Loucy (cell line): ENCODE data around the gene ACACB.

Experiments
- H2AFZ ChIP-seq: fragments of 200-600 bp; sonication (generic); 2 replicates; pipeline ENCODE4 v1.6.0; 2016; ENCODE audit warnings: antibody characterized with exemption, mild to moderate bottlenecking, low read length, moderate library complexity
- H3F3A ChIP-seq: fragments of 200-600 bp; 2 replicates; pipeline ENCODE4 v1.6.0; 2016; ENCODE audit warnings: antibody characterized with exemption, low read depth, mild to moderate bottlenecking
- H3K27me3 ChIP-seq: fragments of 200-600 bp; sonication (generic); 2 replicates; pipeline ENCODE4 v1.6.1; 2014; ENCODE audit warnings: low read length, mild to moderate bottlenecking; ENCODE audit not compliant: insufficient read depth, poor library complexity, severe bottlenecking
- H3K36me3 ChIP-seq: fragments of 200-600 bp; sonication (generic); 2 replicates; pipeline ENCODE4 v1.6.1; 2016; ENCODE audit warnings: low read length; ENCODE audit not compliant: insufficient read depth
- H3K4me1 ChIP-seq: fragments of 200-600 bp; sonication (generic); 2 replicates; pipeline ENCODE4 v1.5.1; 2014; ENCODE audit warnings: low read length, mild to moderate bottlenecking; ENCODE audit not compliant: insufficient read depth, poor library complexity, severe bottlenecking
- H3K4me2 ChIP-seq: fragments of 200-600 bp; sonication (generic); 2 replicates; pipeline ENCODE4 v1.6.0; 2014; ENCODE audit warnings: antibody characterized with exemption, low read length, low read depth, mild to moderate bottlenecking; ENCODE audit not compliant: poor library complexity, severe bottlenecking
- H3K4me3 ChIP-seq: fragments of 200-600 bp; sonication (generic); 2 replicates; pipeline ENCODE4 v1.5.1; 2014; ENCODE audit warnings: low read length, mild to moderate bottlenecking, mixed read lengths; ENCODE audit not compliant: poor library complexity, severe bottlenecking
- H3K79me2 ChIP-seq: fragments of 200-600 bp; sonication (generic); 2 replicates; pipeline ENCODE4 v1.6.1; 2014; ENCODE audit warnings: low read length; ENCODE audit not compliant: insufficient read depth
- H3K9ac ChIP-seq: fragments of 200-600 bp; sonication (generic); 2 replicates; pipeline ENCODE4 v1.6.0; 2014; ENCODE audit warnings: mild to moderate bottlenecking, low read depth, low read length, moderate library complexity; ENCODE audit not compliant: poor library complexity, severe bottlenecking
- H3K9me2 ChIP-seq: fragments of 200-600 bp; sonication (generic); replicated peaks from 2 replicates; pipeline ENCODE4 v1.6.1; 2016; ENCODE audit warnings: low read depth, low read length, mixed read lengths
- H3K9me3 ChIP-seq: fragments of 200-600 bp; sonication (generic); 2 replicates; pipeline ENCODE4 v1.6.1; 2014; ENCODE audit warnings: mild to moderate bottlenecking, antibody characterized with exemption, low read length, low read depth; ENCODE audit not compliant: insufficient read depth
- H4K20me1 ChIP-seq: fragments of 200-600 bp; sonication (generic); 2 replicates; pipeline ENCODE4 v1.6.0; 2014; ENCODE audit warnings: antibody characterized with exemption, low read length, mild to moderate bottlenecking; ENCODE audit not compliant: insufficient read depth, poor library complexity, severe bottlenecking
- EZH2phosphoT487 ChIP-seq: fragments of 200-600 bp; IDR thresholded peaks from 2 replicates; pipeline ENCODE4 v1.6.1; 2018; ENCODE audit warnings: antibody characterized with exemption, mild to moderate bottlenecking, moderate library complexity, borderline replicate concordance
- TF ChIP-seq, protein P1 (sequence below): fragments of 200-600 bp; sonication (generic); conservative IDR thresholded peaks from 2 replicates; pipeline ENCODE4 v1.5.1; 2014; ENCODE audit warnings: mild to moderate bottlenecking, antibody characterized with exemption, low read length

ACACB gene

GRCh38 chr12:109232731-109233130, 116.3 kb downstream of the ACACB start:
- Histone ChIP-seq H3K9me3 (no peaks in the 10 kb centered on the region), H3K4me1 (no peaks in the 10 kb centered on the region), H3K4me2 (no peak overlapping the region)

DNA sequence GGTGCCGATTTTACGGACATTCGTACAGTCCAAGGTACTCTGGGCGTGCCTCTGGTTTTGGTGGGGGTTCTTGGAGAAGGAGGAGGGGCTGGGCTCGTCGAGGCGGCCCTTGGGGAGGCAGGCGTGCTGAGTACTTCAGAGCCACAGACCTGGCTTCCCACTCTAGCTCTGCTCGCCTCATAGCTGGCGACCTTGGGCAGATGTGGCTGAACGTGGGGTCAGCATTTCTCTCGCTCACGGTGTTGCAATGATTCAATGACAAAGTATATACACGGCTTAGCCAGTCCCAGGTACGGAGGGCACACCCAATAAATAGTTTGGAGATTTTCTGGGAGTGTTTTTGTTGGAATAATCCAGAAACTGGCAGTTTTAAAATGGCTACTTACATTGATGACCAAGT, 117.6 kb downstream of the ACACB start:
- H3K9me2 ChIP-seq: no peaks in the 10 kb centered on the region
- no peaks in the 10 kb centered on the region for H3K27me3 ChIP-seq
- H3K79me2 ChIP-seq: no peaks in the 10 kb centered on the region
- no peak overlapping the region for H3K9ac ChIP-seq
- H3F3A ChIP-seq: no peaks in the 10 kb centered on the region
- no peak overlapping the region for H2AFZ ChIP-seq
- H3K36me3 ChIP-seq: no peaks in the 10 kb centered on the region; the same call in 1 of the 2 replicates
- TF ChIP-seq, protein P1, sequence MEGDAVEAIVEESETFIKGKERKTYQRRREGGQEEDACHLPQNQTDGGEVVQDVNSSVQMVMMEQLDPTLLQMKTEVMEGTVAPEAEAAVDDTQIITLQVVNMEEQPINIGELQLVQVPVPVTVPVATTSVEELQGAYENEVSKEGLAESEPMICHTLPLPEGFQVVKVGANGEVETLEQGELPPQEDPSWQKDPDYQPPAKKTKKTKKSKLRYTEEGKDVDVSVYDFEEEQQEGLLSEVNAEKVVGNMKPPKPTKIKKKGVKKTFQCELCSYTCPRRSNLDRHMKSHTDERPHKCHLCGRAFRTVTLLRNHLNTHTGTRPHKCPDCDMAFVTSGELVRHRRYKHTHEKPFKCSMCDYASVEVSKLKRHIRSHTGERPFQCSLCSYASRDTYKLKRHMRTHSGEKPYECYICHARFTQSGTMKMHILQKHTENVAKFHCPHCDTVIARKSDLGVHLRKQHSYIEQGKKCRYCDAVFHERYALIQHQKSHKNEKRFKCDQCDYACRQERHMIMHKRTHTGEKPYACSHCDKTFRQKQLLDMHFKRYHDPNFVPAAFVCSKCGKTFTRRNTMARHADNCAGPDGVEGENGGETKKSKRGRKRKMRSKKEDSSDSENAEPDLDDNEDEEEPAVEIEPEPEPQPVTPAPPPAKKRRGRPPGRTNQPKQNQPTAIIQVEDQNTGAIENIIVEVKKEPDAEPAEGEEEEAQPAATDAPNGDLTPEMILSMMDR: no peak
- TF ChIP-seq EZH2phosphoT487: no peak
- H3K4me1 ChIP-seq: no peaks in the 10 kb centered on the region
- H4K20me1 ChIP-seq: no peaks in the 10 kb centered on the region
- H3K9me3 ChIP-seq: no peaks in the 10 kb centered on the region
- H3K4me3 ChIP-seq: no peak overlapping the region
- no peak overlapping the region for H3K4me2 ChIP-seq

More at GRCh38 chr12:109232731-109233130, 116.3 kb downstream of the ACACB start:
- no peaks in the 10 kb centered on the region for H3F3A ChIP-seq
- H2AFZ ChIP-seq: no peak overlapping the region
- H3K27me3 ChIP-seq: no peaks in the 10 kb centered on the region
- TF ChIP-seq, protein P1: no peak
- TF ChIP-seq EZH2phosphoT487: no peak
- H4K20me1 ChIP-seq: no peaks in the 10 kb centered on the region
- H3K9ac ChIP-seq: no peak overlapping the region
- H3K4me3 ChIP-seq: no peak overlapping the region
- no peaks in the 10 kb centered on the region for H3K9me2 ChIP-seq
- H3K79me2 ChIP-seq: no peaks in the 10 kb centered on the region
- H3K36me3 ChIP-seq: no peaks in the 10 kb centered on the region; the same call in 1 of the 2 replicates

DNA sequence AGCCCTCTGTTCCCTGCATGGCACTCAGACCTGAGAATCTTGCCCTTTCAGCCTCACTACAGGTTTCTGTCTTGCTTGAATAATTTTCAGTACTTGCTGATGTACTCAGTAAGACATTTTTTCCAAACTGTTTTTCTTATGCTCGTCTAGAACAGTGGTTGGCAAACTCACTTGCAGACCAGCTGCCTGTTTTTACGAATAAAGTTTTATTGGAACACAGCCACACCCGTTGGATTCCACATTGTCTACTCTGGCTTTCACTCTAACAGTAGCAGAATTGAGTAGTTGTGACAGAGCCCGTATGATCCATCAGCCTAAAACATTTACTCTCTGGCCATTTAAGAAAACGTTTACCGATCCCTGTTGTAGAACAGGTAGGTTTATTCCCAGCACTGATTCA, 119.9 kb downstream of the ACACB start:
- Histone ChIP-seq H3K9me3 (no peaks in the 10 kb centered on the region), H3K4me3 (no peak overlapping the region), H3K4me1 (no peaks in the 10 kb centered on the region), H2AFZ (no peak overlapping the region), H3F3A (no peaks in the 10 kb centered on the region), H4K20me1 (no peaks in the 10 kb centered on the region), H3K36me3 (no peaks in the 10 kb centered on the region; the same call in 1 of the 2 replicates), H3K9ac (no peak overlapping the region), H3K27me3 (no peaks in the 10 kb centered on the region), H3K4me2 (no peak overlapping the region), H3K79me2 (no peaks in the 10 kb centered on the region), H3K9me2 (no peaks in the 10 kb centered on the region)
- TF ChIP-seq, protein P1: no peak
- no peak for TF ChIP-seq EZH2phosphoT487
